Measurements from ENCODE around the gene SERINC3. TPM values are rescaled to one million over a fixed set of nuclear protein-coding genes. Genes with fewer than 3 reads are reported as not detected.
A peak's percentile ranks its signal among the peaks of the same experiment; 100 is the strongest.

Gene SERINC3
- total and polyA plus RNA-seq, 2 donors (not counting 1 experiment from before 2014, with no cell fraction given): 120 to 238 TPM

GRCh38 chr20:44478206-44478605 lies 43.7 kb downstream of the SERINC3 start:
- Histone ChIP-seq H3K9me3 (ENCODE audit: control insufficient read depth, insufficient read depth, low read depth, low read length) (no peaks in the 10 kb centered on the region), H3K4me1 (ENCODE audit: control insufficient read depth, extremely low read depth, insufficient read depth, low read length) (peaks cover 2% of the 10 kb centered on the region), H3K27me3 (ENCODE audit: control insufficient read depth, insufficient read depth, low read length) (no peaks in the 10 kb centered on the region), H3K9ac (ENCODE audit: insufficient read depth, low read length) (no peak overlapping the region), H3K79me2 (ENCODE audit: control insufficient read depth, insufficient read depth, low read length) (peaks cover 6% of the 10 kb centered on the region), H2AFZ (ENCODE audit: low read length) (no peak overlapping the region), H3K27ac (ENCODE audit: insufficient read depth, low read length) (no peak overlapping the region), H3K36me3 (ENCODE audit: control insufficient read depth, insufficient read depth, low read length) (peaks cover 5% of the 10 kb centered on the region), H3K4me2 (ENCODE audit: extremely low read depth, insufficient read depth, low read length) (no peak overlapping the region), H3K4me3 (replicated peaks in 1 of 4; ENCODE audit: control extremely low read depth in 1 of 4, insufficient read depth in 1 of 4, low read depth in 3 of 4, low read length in 4 of 4) (no peak overlapping the region), H4K20me1 (ENCODE audit: control insufficient read depth, extremely low read depth, insufficient read depth, low read length) (no peaks in the 10 kb centered on the region)
- DNase-seq (ENCODE audit: low read depth in 2 of 2): no peak
- TF ChIP-seq EZH2 (IDR thresholded peaks at IDR 0.05; ENCODE audit: low read length, missing control alignments) (no peak), CTCF (conservative IDR thresholded peaks at IDR 0.05 in 1 of 2, IDR thresholded peaks at IDR 0.05 in 1 of 2; ENCODE audit: low read depth in 1 of 2, low read length in 2 of 2) (no peak)

- Histone ChIP-seq H3K4me3 (replicated peaks in 1 of 4; ENCODE audit: control extremely low read depth in 1 of 4, insufficient read depth in 1 of 4, low read depth in 3 of 4, low read length in 4 of 4) (peak overlapping the region in 2 of 4 experiments; percentile 85 to 86), H3K79me2 (ENCODE audit: control insufficient read depth, insufficient read depth, low read length) (peaks cover 6% of the 10 kb centered on the region), H2AFZ (ENCODE audit: low read length) (no peak overlapping the region), H3K27me3 (ENCODE audit: control insufficient read depth, insufficient read depth, low read length) (no peaks in the 10 kb centered on the region), H3K36me3 (ENCODE audit: control insufficient read depth, insufficient read depth, low read length) (peaks cover 5% of the 10 kb centered on the region), H3K4me2 (ENCODE audit: extremely low read depth, insufficient read depth, low read length) (no peak overlapping the region), H3K27ac (ENCODE audit: insufficient read depth, low read length) (no peak overlapping the region), H4K20me1 (ENCODE audit: control insufficient read depth, extremely low read depth, insufficient read depth, low read length) (no peaks in the 10 kb centered on the region), H3K4me1 (ENCODE audit: control insufficient read depth, extremely low read depth, insufficient read depth, low read length) (peaks cover 2% of the 10 kb centered on the region), H3K9me3 (ENCODE audit: control insufficient read depth, insufficient read depth, low read depth, low read length) (no peaks in the 10 kb centered on the region), H3K9ac (ENCODE audit: insufficient read depth, low read length) (no peak overlapping the region)
- DNase-seq (ENCODE audit: low read depth in 2 of 2): peak in 1 of 2 donors; percentile 56
- TF ChIP-seq EZH2 (IDR thresholded peaks at IDR 0.05; ENCODE audit: low read length, missing control alignments) (no peak), CTCF (conservative IDR thresholded peaks at IDR 0.05 in 1 of 2, IDR thresholded peaks at IDR 0.05 in 1 of 2; ENCODE audit: low read depth in 1 of 2, low read length in 2 of 2) (no peak)
Measured at GRCh38 chr20:44477151-44477550, 44.7 kb downstream of the SERINC3 start.

- Histone ChIP-seq H3K27ac (ENCODE audit: insufficient read depth, low read length) (peak within 1 kb of the TSS; percentile 89), H3K36me3 (ENCODE audit: control insufficient read depth, insufficient read depth, low read length) (peaks cover 5% of the 10 kb centered on the region), H3K9ac (ENCODE audit: insufficient read depth, low read length) (peak within 1 kb of the TSS; percentile 92), H3K9me3 (ENCODE audit: control insufficient read depth, insufficient read depth, low read depth, low read length) (no peaks in the 10 kb centered on the region), H3K79me2 (ENCODE audit: control insufficient read depth, insufficient read depth, low read length) (peaks cover 6% of the 10 kb centered on the region), H3K4me2 (ENCODE audit: extremely low read depth, insufficient read depth, low read length) (peak within 1 kb of the TSS; percentile 100), H4K20me1 (ENCODE audit: control insufficient read depth, extremely low read depth, insufficient read depth, low read length) (no peaks in the 10 kb centered on the region), H3K4me1 (ENCODE audit: control insufficient read depth, extremely low read depth, insufficient read depth, low read length) (peaks cover 2% of the 10 kb centered on the region), H2AFZ (ENCODE audit: low read length) (peak within 1 kb of the TSS; percentile 97), H3K4me3 (replicated peaks in 1 of 4; ENCODE audit: control extremely low read depth in 1 of 4, insufficient read depth in 1 of 4, low read depth in 3 of 4, low read length in 4 of 4) (peak within 1 kb of the TSS; percentile 85 to 93 (median 87)), H3K27me3 (ENCODE audit: control insufficient read depth, insufficient read depth, low read length) (no peaks in the 10 kb centered on the region)
- DNase-seq (ENCODE audit: low read depth in 2 of 2): peak; percentile 79 to 80
- TF ChIP-seq CTCF (conservative IDR thresholded peaks at IDR 0.05 in 1 of 2, IDR thresholded peaks at IDR 0.05 in 1 of 2; ENCODE audit: low read depth in 1 of 2, low read length in 2 of 2): no peak
- no peak for TF ChIP-seq EZH2 (IDR thresholded peaks at IDR 0.05; ENCODE audit: low read length, missing control alignments)
Measured at GRCh38 chr20:44475694-44476560, 45.9 kb downstream of the SERINC3 start, which contains the start of gene TTPAL. TTPAL (plus strand) TSS chr20:44475874; CDS start chr20:44480000, 4,126 bp downstream.
